Measurements from ENCODE around the gene IQSEC3.

Gene IQSEC3

DNA sequence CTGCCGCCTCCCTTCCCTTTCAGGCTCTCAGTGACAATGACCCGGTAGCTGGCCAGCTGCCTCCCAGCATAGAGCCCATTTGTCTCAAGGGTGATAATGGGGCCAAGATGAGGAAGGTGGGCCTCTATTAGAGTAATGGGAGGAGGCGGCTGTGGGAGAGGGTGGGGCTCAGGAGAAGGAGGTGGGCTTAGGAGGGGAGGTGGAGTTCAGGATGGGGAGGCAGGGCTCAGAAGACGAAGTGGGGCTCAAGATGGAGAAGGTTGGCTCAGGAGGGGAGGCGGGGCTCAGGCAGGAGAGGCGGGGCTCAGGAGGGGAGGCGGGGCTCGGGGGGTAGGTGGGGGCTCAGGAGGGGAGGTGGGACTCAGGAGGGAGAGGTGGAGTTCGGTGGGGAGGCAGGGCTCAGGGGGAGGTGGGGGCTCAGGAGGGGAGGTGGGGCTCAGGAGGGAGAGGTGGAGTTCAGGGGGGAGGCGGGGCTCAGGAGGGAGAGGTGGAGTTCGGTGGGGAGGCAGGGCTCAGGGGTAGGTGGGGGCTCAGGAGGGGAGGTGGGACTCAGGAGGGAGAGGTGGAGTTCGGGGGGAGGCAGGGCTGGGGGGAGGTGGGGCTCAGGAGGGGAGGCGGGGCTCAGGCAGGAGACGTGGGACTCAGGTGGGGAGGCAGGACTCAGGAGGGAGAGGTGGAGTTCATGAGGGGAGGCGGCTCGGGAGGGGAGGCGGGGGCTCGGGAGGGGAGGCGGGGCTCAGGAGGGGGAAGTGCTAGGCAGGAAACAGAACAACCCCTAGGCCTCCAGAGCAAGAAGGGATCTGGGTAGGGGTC lies 36.8 kb downstream of the IQSEC3 start:
- peaks cover 44% of the 10 kb centered on the region for H3K27me3 ChIP-seq

DNA sequence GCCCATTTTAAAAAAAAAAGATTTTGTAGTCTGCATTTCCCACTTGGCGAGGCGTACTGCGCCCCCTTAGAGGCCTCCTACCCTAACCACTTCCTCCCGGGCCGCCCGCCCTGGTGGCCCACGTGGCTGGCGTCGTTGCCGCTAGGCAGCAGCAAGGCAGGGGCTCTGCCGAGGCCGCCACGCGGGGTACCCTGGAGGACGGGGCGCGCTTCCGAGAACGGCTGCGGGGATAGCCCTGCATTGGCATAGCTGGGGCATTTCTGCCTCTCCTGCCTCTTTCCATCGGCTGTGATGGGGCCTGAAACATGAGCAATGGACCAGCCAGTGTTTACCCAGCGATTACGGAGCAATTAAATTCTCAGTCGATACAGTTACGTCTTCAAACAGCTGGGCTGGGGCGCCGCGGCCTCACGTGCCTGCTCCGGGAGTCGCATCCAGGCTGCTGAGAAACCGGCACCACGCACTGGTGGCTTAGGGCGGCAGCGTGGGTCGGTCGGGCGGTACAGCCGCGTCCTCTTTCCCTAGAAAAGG lies 38.0 kb downstream of the IQSEC3 start:
- TF ChIP-seq, protein P1, sequence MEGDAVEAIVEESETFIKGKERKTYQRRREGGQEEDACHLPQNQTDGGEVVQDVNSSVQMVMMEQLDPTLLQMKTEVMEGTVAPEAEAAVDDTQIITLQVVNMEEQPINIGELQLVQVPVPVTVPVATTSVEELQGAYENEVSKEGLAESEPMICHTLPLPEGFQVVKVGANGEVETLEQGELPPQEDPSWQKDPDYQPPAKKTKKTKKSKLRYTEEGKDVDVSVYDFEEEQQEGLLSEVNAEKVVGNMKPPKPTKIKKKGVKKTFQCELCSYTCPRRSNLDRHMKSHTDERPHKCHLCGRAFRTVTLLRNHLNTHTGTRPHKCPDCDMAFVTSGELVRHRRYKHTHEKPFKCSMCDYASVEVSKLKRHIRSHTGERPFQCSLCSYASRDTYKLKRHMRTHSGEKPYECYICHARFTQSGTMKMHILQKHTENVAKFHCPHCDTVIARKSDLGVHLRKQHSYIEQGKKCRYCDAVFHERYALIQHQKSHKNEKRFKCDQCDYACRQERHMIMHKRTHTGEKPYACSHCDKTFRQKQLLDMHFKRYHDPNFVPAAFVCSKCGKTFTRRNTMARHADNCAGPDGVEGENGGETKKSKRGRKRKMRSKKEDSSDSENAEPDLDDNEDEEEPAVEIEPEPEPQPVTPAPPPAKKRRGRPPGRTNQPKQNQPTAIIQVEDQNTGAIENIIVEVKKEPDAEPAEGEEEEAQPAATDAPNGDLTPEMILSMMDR (IDR thresholded peaks at IDR 0.05) = no peak
- peaks cover 44% of the 10 kb centered on the region for H3K27me3 ChIP-seq
- H3K36me3 ChIP-seq = no peaks in the 10 kb centered on the region
- no peak overlapping the region for H3K27ac ChIP-seq
- H3K4me3 ChIP-seq (ENCODE audit: low read depth in 1 of 2, low read length in 1 of 2) = no peak overlapping the region
- no peaks in the 10 kb centered on the region for H3K9me3 ChIP-seq
- H3K4me1 ChIP-seq (ENCODE audit: control insufficient read depth in 1 of 2, insufficient read depth in 1 of 2, low read depth in 1 of 2, low read length in 1 of 2) = no peaks in the 10 kb centered on the region

More for the DNA sequence above, 36.8 kb downstream of the IQSEC3 start:
- Histone ChIP-seq H3K27ac (no peak overlapping the region), H3K9me3 (no peaks in the 10 kb centered on the region), H3K36me3 (no peaks in the 10 kb centered on the region), H3K4me3 (ENCODE audit: low read depth in 1 of 2, low read length in 1 of 2) (no peak overlapping the region), H3K4me1 (ENCODE audit: control insufficient read depth in 1 of 2, insufficient read depth in 1 of 2, low read depth in 1 of 2, low read length in 1 of 2) (no peaks in the 10 kb centered on the region)
- TF ChIP-seq, protein P1 (IDR thresholded peaks at IDR 0.05) = no peak

DNA sequence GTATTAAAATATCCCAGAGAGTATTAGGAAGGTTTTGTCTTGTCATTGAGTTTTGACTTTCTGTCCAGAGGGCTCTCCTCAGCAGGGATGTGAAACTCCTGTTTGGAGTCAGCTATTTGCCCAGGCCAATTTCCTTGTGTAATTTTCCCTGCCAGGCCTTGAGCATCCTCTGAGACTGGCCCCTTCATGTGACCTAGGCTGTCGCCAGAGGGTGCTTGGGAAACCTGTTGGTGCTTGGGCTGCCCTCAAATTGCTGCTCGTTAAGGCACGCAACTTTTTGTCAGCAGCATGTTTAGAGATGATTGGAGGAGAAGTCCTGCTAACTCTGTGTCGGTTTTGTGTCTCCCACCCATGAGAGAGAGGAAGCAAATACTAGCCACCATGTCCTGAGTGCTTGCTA lies 39.1 kb downstream of the IQSEC3 start:
- Histone ChIP-seq H3K4me1 (ENCODE audit: control insufficient read depth in 1 of 2, insufficient read depth in 1 of 2, low read depth in 1 of 2, low read length in 1 of 2) (no peaks in the 10 kb centered on the region), H3K4me3 (ENCODE audit: low read depth in 1 of 2, low read length in 1 of 2) (no peak overlapping the region), H3K27ac (no peak overlapping the region), H3K36me3 (no peaks in the 10 kb centered on the region), H3K27me3 (peaks cover 55% of the 10 kb centered on the region), H3K9me3 (no peaks in the 10 kb centered on the region)
- TF ChIP-seq, protein P1 (IDR thresholded peaks at IDR 0.05) = no peak

DNA sequence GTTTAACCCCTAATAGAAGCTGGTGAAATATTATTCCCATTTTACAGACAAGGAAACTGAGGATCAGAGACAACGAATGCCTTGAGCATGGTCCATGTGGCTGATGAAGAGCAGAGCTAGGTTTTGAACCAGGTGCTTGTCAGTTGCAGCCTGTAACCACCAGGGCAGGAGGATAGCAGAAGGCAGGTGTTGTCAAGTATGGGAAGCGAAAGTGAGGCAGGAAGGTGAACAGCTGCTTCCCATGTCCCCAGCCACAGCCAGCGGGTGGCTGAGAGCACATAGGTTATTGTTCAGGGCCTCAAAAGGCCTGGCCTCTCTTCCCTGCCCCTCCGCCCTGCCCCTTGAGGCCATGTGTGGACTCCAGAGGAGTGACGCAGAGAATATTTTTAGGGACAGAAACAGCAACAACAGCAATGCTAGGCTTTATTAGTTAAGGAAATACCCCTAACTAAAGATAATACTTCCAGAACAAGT lies 39.6 kb downstream of the IQSEC3 start:
- no peaks in the 10 kb centered on the region for H3K9me3 ChIP-seq
- TF ChIP-seq, protein P1 (IDR thresholded peaks at IDR 0.05) = no peak
- no peak overlapping the region for H3K4me3 ChIP-seq (ENCODE audit: low read depth in 1 of 2, low read length in 1 of 2)
- no peak overlapping the region for H3K27ac ChIP-seq
- H3K4me1 ChIP-seq (ENCODE audit: control insufficient read depth in 1 of 2, insufficient read depth in 1 of 2, low read depth in 1 of 2, low read length in 1 of 2) = no peaks in the 10 kb centered on the region
- H3K27me3 ChIP-seq = peaks cover 59% of the 10 kb centered on the region
- no peaks in the 10 kb centered on the region for H3K36me3 ChIP-seq

DNA sequence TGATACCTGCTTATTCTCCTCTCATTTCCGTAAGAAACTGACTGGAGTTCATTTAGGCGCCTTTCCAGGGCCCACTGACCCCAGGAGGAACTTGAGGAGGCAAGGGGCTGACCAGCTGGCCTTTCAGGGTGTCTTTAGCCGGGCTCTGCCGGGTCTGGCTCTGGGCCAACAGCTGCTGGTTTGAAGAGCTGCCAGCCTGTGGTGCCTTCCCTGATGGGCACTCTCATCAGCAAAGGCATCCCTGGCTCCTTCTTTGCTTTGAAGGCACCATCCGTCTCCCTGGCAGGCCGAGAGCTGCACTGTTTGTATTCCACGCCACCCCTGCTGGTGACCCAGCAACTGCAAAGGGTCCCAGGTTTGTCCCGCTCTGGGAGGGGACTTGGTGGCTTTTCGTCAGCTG lies 42.0 kb downstream of the IQSEC3 start:
- H3K36me3 ChIP-seq = no peaks in the 10 kb centered on the region
- TF ChIP-seq, protein P1 (IDR thresholded peaks at IDR 0.05) = no peak
- H3K27me3 ChIP-seq = peaks cover 77% of the 10 kb centered on the region
- H3K9me3 ChIP-seq = no peaks in the 10 kb centered on the region
- H3K4me3 ChIP-seq (ENCODE audit: low read depth in 1 of 2, low read length in 1 of 2) = no peak overlapping the region
- no peaks in the 10 kb centered on the region for H3K4me1 ChIP-seq (ENCODE audit: control insufficient read depth in 1 of 2, insufficient read depth in 1 of 2, low read depth in 1 of 2, low read length in 1 of 2)
- H3K27ac ChIP-seq = no peak overlapping the region
